Measurements from ENCODE around the gene COL24A1.
A peak's percentile ranks its signal among the peaks of the same experiment; 100 is the strongest.

COL24A1 gene

DNA sequence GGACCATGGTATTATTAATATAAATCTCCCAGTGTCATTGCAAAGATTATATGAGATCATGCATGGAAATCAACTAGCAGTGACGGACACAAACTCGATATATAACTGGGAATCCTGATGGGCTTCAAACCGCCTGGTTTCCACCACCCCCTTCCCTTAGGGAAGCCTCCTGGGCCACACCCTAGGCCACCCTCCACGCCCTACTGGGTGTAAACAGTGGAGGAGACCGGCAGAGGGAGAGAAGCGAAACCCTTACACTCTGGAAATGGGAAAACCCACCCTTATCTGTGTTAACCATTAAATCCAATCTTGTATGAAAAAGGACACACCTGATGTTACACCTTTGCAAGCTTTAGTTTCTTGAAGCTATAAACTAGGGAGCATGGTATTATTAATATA, 447.7 kb downstream of the COL24A1 start:
- TF ChIP-seq, protein P1, sequence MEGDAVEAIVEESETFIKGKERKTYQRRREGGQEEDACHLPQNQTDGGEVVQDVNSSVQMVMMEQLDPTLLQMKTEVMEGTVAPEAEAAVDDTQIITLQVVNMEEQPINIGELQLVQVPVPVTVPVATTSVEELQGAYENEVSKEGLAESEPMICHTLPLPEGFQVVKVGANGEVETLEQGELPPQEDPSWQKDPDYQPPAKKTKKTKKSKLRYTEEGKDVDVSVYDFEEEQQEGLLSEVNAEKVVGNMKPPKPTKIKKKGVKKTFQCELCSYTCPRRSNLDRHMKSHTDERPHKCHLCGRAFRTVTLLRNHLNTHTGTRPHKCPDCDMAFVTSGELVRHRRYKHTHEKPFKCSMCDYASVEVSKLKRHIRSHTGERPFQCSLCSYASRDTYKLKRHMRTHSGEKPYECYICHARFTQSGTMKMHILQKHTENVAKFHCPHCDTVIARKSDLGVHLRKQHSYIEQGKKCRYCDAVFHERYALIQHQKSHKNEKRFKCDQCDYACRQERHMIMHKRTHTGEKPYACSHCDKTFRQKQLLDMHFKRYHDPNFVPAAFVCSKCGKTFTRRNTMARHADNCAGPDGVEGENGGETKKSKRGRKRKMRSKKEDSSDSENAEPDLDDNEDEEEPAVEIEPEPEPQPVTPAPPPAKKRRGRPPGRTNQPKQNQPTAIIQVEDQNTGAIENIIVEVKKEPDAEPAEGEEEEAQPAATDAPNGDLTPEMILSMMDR (conservative IDR thresholded peaks at IDR 0.05; ENCODE audit: low read depth), result no peak
- H3K27ac ChIP-seq, result peak overlapping the region; percentile 81
- POLR2A ChIA-PET (ENCODE audit: low non-redundant PET), result interaction anchor here (0.9 kb wide), 1 partner anchor 137 kb away, joined by 4 read pairs; no protein-coding TSS in a partner anchor
- DNase-seq (ENCODE audit: low spot score), result no peak
- CTCF ChIA-PET, result interaction anchor here (0.6 kb wide), 1 partner anchor 32 kb away, joined by 3 read pairs; no protein-coding TSS in a partner anchor

DNA sequence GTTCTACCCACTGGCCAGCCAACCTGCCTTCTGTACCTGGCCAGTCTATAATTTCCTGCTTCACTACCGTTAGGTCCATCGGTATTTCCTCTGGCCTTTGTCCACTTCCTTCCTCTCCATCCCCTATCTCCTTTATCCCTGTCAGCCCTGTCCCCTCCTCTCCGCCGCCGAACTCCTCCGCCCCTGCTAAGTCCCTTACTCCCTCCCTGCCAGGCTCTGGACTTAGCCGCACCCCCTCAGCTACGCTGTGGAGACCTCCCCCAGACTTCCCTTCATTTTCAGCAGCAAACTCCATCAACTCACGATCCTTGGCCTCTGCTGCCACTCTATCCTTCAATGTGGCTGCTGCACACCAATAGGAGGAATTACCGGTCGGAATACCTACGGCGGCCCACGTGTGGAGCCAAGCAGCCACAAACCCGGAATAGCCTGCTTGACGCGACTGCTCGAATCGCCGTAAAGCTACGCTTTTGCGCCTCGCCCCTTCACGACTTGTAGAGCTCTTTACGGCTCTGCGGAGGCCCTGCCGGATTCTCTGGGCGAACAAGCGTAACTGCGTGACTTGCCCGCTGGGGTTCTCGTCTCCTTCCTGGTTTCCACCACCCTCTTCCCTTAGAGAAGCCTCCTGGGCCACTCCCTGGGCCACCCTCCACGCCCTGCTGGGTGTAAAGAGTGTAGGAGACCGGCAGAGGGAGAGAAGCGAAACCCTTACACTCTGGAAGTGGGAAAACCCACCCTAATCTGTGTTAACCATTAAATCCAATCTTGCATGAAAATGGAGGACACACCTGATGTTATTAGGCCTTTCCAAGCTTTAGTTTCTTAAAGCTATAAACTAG, 448.4 kb downstream of the COL24A1 start, which contains the start of gene ZNHIT6:
ZNHIT6 (minus strand) TSS at position 444 of the 839 bp plus-strand sequence; CDS start at position 295, 149 bp downstream.
- POLR2A ChIA-PET (ENCODE audit: low non-redundant PET), result interaction anchor here (0.6 to 0.9 kb wide), 3 partner anchors 137 to 321 kb away, joined by 4 to 9 read pairs (median 4); no protein-coding TSS in a partner anchor

DNA sequence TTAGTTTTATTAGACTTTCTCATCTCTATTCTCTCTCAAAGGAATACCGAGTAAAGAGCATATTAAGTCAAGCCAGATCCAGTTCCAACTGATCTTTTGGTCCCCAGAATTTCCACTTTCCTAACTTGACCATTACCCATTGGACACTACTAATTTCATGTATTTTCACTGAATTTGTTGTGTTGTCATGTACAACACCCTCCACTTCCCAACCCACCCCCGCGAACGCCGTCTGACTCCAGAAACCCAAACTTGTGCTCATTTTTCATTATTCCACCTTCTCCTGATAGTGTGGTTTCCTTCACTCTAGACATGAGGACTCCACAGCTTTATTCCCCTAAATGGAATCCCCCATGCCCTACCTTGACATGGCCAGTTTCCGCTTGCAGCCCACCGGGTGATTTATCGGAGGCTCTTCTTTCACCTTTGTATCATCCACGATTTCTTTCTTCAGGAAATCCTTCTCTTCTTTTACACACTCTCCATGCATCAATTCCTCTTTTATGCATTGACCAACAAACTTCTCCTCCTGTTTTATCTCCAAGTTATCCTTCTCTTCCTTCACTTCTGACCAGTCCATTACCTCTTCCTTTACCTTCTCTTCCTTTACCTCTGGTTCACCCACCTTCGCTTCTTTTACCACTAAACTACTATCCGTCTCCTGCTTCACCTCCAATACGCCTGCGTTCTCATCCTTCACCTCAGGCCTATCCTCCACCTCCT, 449.1 kb downstream of the COL24A1 start:
- TF ChIP-seq, protein P1 (conservative IDR thresholded peaks at IDR 0.05; ENCODE audit: low read depth), result no peak
- peak; percentile 10 for DNase-seq (ENCODE audit: low spot score)
- ChIA-PET POLR2A (ENCODE audit: low non-redundant PET) (no interaction called here), CTCF (interaction anchor here (0.6 kb wide), 1 partner anchor 127 kb away, joined by 3 read pairs; no protein-coding TSS in a partner anchor)
- H3K27ac ChIP-seq, result peak overlapping the region; percentile 81

More for the DNA sequence above, 448.4 kb downstream of the COL24A1 start, which contains the start of gene ZNHIT6:
- TF ChIP-seq, protein P1 (conservative IDR thresholded peaks at IDR 0.05; ENCODE audit: low read depth), result peak; percentile 19; the same call in 1 of the 2 replicates
- CTCF ChIA-PET, result interaction anchor here (0.6 to 0.7 kb wide), 3 partner anchors 33 to 217 kb away, joined by 3 to 4 read pairs (median 3); no protein-coding TSS in a partner anchor
- peak within 1 kb of the TSS; percentile 81 for H3K27ac ChIP-seq
- peak; percentile 87 for DNase-seq (ENCODE audit: low spot score)

DNA sequence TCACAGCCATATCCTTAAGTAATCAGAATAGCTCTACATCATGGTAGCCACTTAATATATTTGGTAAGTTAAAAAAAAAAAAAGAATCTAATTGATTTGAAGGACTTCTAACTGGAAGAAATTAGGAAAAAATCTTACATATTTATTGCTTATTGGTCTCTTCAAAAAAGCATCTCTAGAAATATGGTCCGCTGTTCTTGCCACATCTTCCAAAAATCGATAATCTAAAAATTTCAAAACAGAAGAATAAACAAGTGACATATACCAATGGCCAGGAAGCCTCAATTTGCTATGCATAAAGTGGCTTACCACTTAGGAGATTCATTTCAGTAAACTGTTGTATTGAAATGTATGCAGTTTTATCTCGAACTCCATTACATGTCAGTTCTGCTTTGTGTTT, 450.6 kb downstream of the COL24A1 start:
- no peak for DNase-seq (ENCODE audit: low spot score)
- CTCF ChIA-PET, result interaction anchor here (0.6 to 0.7 kb wide), 2 partner anchors 299 to 649 kb away, joined by 3 to 4 read pairs; no protein-coding TSS in a partner anchor
- TF ChIP-seq, protein P1 (conservative IDR thresholded peaks at IDR 0.05; ENCODE audit: low read depth), result no peak
- POLR2A ChIA-PET (ENCODE audit: low non-redundant PET), result no interaction called here
- H3K27ac ChIP-seq, result no peak overlapping the region

DNA sequence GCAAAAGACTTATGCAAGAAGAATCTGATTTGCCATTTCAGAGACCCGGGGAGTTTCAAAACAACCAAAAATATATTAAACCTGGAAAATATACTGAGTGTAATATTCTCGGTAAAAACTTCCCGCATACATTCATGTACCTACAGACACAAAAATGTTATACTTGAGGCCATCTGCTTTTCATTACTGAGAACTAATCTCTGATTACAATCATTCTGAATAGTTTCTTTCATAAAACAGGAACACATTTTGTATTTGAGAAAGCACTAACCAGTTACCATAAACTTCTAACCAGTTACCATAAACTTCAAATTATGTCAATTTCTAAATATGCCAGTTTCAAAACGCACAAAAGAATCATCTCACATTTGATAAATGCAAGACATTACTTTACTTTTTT, 456.1 kb downstream of the COL24A1 start:
- DNase-seq (ENCODE audit: low spot score), result no peak
- TF ChIP-seq, protein P1 (conservative IDR thresholded peaks at IDR 0.05; ENCODE audit: low read depth), result no peak
- POLR2A ChIA-PET (ENCODE audit: low non-redundant PET), result no interaction called here
- no peak overlapping the region for H3K27ac ChIP-seq
- CTCF ChIA-PET, result no interaction called here

DNA sequence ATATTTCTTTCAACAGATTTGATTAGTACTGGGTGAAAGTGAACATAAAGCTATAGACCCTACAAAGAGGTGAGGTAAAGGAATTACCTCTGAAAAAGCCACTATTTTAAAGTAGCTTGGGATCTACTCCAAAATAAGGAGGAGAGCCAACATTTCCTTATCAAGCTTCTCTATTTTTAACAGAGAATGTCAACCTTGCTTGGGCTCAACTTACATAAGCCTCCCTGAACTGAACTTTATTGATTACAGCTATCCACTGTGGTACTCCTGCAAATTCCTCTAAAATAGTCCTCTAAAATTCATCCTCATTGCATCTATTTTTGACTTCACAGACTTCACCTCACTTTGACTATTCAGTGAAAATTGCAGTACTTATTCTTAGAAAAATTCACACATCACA, 458.7 kb downstream of the COL24A1 start:
- TF ChIP-seq, protein P1 (conservative IDR thresholded peaks at IDR 0.05; ENCODE audit: low read depth), result no peak
- ChIA-PET POLR2A (ENCODE audit: low non-redundant PET) (no interaction called here), CTCF (interaction anchor here (0.6 to 0.7 kb wide), 3 partner anchors 187 to 390 kb away, joined by 3 read pairs; no protein-coding TSS in a partner anchor)
- no peak overlapping the region for H3K27ac ChIP-seq
- no peak for DNase-seq (ENCODE audit: low spot score)
